Measurements from ENCODE around the gene FAM83E.

GRCh38 chr19:48651683-48652048, 36.8 kb upstream of the FAM83E start:
- TF ChIP-seq, protein P1, sequence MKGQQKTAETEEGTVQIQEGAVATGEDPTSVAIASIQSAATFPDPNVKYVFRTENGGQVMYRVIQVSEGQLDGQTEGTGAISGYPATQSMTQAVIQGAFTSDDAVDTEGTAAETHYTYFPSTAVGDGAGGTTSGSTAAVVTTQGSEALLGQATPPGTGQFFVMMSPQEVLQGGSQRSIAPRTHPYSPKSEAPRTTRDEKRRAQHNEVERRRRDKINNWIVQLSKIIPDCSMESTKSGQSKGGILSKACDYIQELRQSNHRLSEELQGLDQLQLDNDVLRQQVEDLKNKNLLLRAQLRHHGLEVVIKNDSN (CRISPR knock-in tag; IDR thresholded peaks at IDR 0.05), result no peak
- TF ChIP-seq CTCF (IDR thresholded peaks at IDR 0.05) (no peak), ZNF121 (CRISPR knock-in tag; IDR thresholded peaks at IDR 0.05) (no peak), ATF3 (CRISPR knock-in tag; conservative IDR thresholded peaks at IDR 0.05) (no peak), SMAD4 (CRISPR knock-in tag; IDR thresholded peaks at IDR 0.05) (no peak), ZBTB21 (CRISPR knock-in tag; IDR thresholded peaks at IDR 0.05; ENCODE audit: borderline replicate concordance) (no peak)
- TF ChIP-seq, protein P2, sequence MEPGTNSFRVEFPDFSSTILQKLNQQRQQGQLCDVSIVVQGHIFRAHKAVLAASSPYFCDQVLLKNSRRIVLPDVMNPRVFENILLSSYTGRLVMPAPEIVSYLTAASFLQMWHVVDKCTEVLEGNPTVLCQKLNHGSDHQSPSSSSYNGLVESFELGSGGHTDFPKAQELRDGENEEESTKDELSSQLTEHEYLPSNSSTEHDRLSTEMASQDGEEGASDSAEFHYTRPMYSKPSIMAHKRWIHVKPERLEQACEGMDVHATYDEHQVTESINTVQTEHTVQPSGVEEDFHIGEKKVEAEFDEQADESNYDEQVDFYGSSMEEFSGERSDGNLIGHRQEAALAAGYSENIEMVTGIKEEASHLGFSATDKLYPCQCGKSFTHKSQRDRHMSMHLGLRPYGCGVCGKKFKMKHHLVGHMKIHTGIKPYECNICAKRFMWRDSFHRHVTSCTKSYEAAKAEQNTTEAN (CRISPR knock-in tag; IDR thresholded peaks at IDR 0.05), result no peak
- TF ChIP-seq, protein P3, sequence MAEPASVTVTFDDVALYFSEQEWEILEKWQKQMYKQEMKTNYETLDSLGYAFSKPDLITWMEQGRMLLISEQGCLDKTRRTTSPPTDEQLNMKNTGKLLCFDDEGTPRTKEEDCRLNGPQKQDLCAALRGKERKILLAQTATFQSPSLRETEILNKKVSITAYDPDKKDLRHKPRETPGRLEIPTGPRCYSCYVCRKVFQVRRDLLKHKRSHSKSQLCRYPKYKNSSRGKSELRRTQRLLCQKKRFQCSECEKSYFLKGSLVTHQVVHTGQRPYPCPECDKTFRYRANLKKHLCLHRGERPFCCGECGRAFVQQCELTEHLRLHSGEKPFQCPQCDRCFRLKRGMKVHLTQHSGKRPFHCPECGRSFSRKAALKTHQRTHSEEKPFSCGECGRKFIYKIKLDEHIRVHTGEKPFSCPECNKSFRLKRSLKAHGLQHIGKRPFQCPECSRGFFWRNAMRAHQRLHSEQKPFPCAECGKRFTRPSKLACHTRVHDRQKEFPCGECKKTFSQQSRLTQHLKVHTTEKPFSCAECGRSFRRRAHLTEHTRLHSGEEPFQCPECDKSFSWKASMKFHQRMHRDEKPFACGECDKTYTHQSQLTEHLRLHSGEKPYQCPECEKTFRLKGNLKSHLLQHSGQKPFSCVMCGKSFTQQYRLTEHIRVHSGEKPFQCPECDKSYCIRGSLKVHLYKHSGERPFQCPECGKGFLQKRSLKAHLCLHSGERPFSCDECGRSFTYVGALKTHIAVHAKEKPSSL (CRISPR knock-in tag; conservative IDR thresholded peaks at IDR 0.05), result no peak
